ENCODE data around the gene PCK2.
A peak's percentile ranks its signal among the peaks of the same experiment; 100 is the strongest.
"Not testable (repeated sequence)": the region's sequence is repeated elsewhere in the genome, so short reads cannot be mapped to it uniquely, and the experiment has no call there.

Gene PCK2

GRCh38 chr14:24093901-24094840 is at the start of gene PCK2:
TSS of gene PCK2 (plus strand) at chr14:24094311. CDS start at chr14:24094406, 95 bp downstream.
- DNase-seq = peak; percentile 79

- not testable (repeated sequence) for DNase-seq
Observed at GRCh38 chr14:24049002-24049401, 45.1 kb upstream of the PCK2 start.

- DNase-seq = not testable (repeated sequence)
Observed at GRCh38 chr14:24050753-24051152, 43.4 kb upstream of the PCK2 start.

- no peak for DNase-seq
Observed at GRCh38 chr14:24051176-24051788, 42.8 kb upstream of the PCK2 start.

- DNase-seq = peak; percentile 33
Observed at GRCh38 chr14:24051789-24052655, 42.1 kb upstream of the PCK2 start, which contains the start of gene CARMIL3. TSS of gene CARMIL3 (plus strand) at chr14:24052009. CDS start at chr14:24052154, 145 bp downstream.

GRCh38 chr14:24052656-24053547 is 41.2 kb upstream of the PCK2 start:
- DNase-seq = no peak

- DNase-seq = no peak
Observed at GRCh38 chr14:24053548-24054323, 40.4 kb upstream of the PCK2 start.

GRCh38 chr14:24054324-24054641 is 39.8 kb upstream of the PCK2 start:
- DNase-seq = no peak

GRCh38 chr14:24054646-24055045 is 39.5 kb upstream of the PCK2 start:
- DNase-seq = no peak

GRCh38 chr14:24055971-24056799 is 37.9 kb upstream of the PCK2 start:
- no peak for DNase-seq

GRCh38 chr14:24056800-24057184 is 37.3 kb upstream of the PCK2 start:
- no peak for DNase-seq

GRCh38 chr14:24057271-24057670 is 36.8 kb upstream of the PCK2 start:
- no peak for DNase-seq

GRCh38 chr14:24057867-24058259 is 36.2 kb upstream of the PCK2 start:
- DNase-seq = no peak

- DNase-seq = peak; percentile 54
Observed at GRCh38 chr14:24058260-24058950, 35.7 kb upstream of the PCK2 start.

- no peak for DNase-seq
Observed at GRCh38 chr14:24058951-24059475, 35.1 kb upstream of the PCK2 start.

- DNase-seq = no peak
Observed at GRCh38 chr14:24059841-24060388, 34.2 kb upstream of the PCK2 start.

- no peak for DNase-seq
Observed at GRCh38 chr14:24060443-24060842, 33.7 kb upstream of the PCK2 start.

- DNase-seq = no peak
Observed at GRCh38 chr14:24060984-24061913, 32.9 kb upstream of the PCK2 start.

Data from T1000 (cell line).